H1 (cell line): Measurements from ENCODE around the gene ZYX. TPM values are rescaled to one million over a fixed set of nuclear protein-coding genes. Genes with fewer than 3 reads are reported as not detected.

Source experiments
- CTCF ChIA-PET: fragments of 300-600 bp; sonication (Branson Sonifier 250); formaldehyde crosslinking; loops from one replicate; lab custom pipeline; 2021; ENCODE audit not compliant: partially characterized antibody; lab: Charles Lee
- POLR2A ChIA-PET: fragments of 300-600 bp; sonication (Branson Sonifier 250); formaldehyde crosslinking; loops from one replicate; lab custom pipeline; 2021; ENCODE audit warnings: inconsistent platforms; ENCODE audit not compliant: partially characterized antibody; lab: Charles Lee
- DNase-seq, 2 experiments: peaks; one replicate each; pipeline versions ENCODE4 v3.0.0 to v3.0.0-alpha.2; 2010 to 2022; ENCODE audit warnings: low spot score in 2 of 2, low read depth in 1 of 2, mixed read lengths in 1 of 2
- FAIRE-seq: peaks from 2 replicates; lab custom pipeline; 2011; peaks lifted over from hg19 to GRCh38; lab: Jason Lieb, UNC
- H2AFZ ChIP-seq: 2 replicates; pipeline ENCODE4 v1.8.1; 2012; ENCODE audit warnings: low read length, inconsistent platforms
- H2AK5ac ChIP-seq: 2 replicates; pipeline ENCODE4 v1.6.1; 2013; ENCODE audit warnings: low read depth, low read length
- H2BK120ac ChIP-seq: replicated peaks from 2 replicates; pipeline ENCODE3; 2013; ENCODE audit warnings: low read depth, low read length, inconsistent platforms
- H2BK12ac ChIP-seq: 2 replicates; pipeline ENCODE4 v1.6.1; 2013; ENCODE audit warnings: low read depth, low read length
- H2BK15ac ChIP-seq: 2 replicates; pipeline ENCODE4 v1.6.1; 2013; ENCODE audit warnings: low read length
- H2BK20ac ChIP-seq: 2 replicates; pipeline ENCODE4 v1.6.1; 2013; ENCODE audit warnings: low read length
- H2BK5ac ChIP-seq: 2 replicates; pipeline ENCODE4 v1.6.1; 2013; ENCODE audit warnings: low read depth, low read length
- H3K14ac ChIP-seq: 2 replicates; pipeline ENCODE4 v1.6.1; 2013; ENCODE audit warnings: inconsistent platforms; ENCODE audit not compliant: insufficient read length
- H3K18ac ChIP-seq: 2 replicates; pipeline ENCODE4 v1.6.1; 2013; ENCODE audit warnings: low read length; ENCODE audit errors: extremely low read depth
- H3K23ac ChIP-seq: 2 replicates; pipeline ENCODE4 v1.6.1; 2013; ENCODE audit warnings: inconsistent platforms; ENCODE audit not compliant: insufficient read length
- H3K23me2 ChIP-seq: 2 replicates; pipeline ENCODE4 v1.6.1; 2013; ENCODE audit warnings: low read depth, low read length
- H3K27ac ChIP-seq: 2 replicates; pipeline ENCODE4 v1.6.1; 2011; ENCODE audit warnings: low read depth, low read length, inconsistent platforms
- H3K27me3 ChIP-seq, 4 experiments: replicated peaks in 1 of 4; 1 replicate in 1 of 4; 2 replicates in 3 of 4; pipeline versions ENCODE4 v1.6.1 to v1.8.1; 2011 to 2013; ENCODE audit warnings: low read length in 3 of 4, mild to moderate bottlenecking in 3 of 4, inconsistent platforms in 2 of 4, mixed read lengths in 2 of 4, moderate library complexity in 1 of 4; ENCODE audit not compliant: control insufficient read depth in 3 of 4, insufficient read depth in 3 of 4; ENCODE audit errors: extremely low read depth in 1 of 4
- H3K36me3 ChIP-seq, 4 experiments: 2 replicates each; pipeline versions ENCODE4 v1.6.1 to v1.8.1; 2011 to 2013; ENCODE audit warnings: mild to moderate bottlenecking in 4 of 4, low read length in 3 of 4, moderate library complexity in 2 of 4, control low read depth in 1 of 4, inconsistent platforms in 1 of 4; ENCODE audit not compliant: insufficient read depth in 4 of 4, control insufficient read depth in 2 of 4
- H3K4ac ChIP-seq: replicated peaks from 2 replicates; pipeline ENCODE3; 2013; ENCODE audit warnings: low read length, low read depth, mixed read lengths, inconsistent platforms; ENCODE audit not compliant: insufficient read length
- H3K4me1 ChIP-seq, 4 experiments: replicated peaks in 1 of 4; 1 replicate in 1 of 4; 2 replicates in 3 of 4; pipeline versions ENCODE4 v1.6.1 to v1.8.1; 2011 to 2013; ENCODE audit warnings: low read length in 3 of 4, inconsistent platforms in 2 of 4, mixed read lengths in 1 of 4; ENCODE audit not compliant: insufficient read depth in 4 of 4, control insufficient read depth in 3 of 4
- H3K4me2 ChIP-seq, 2 experiments: 2 replicates each; pipeline versions ENCODE4 v1.6.1 to v1.8.1; 2011 to 2013; ENCODE audit warnings: low read depth in 2 of 2, low read length in 2 of 2, control low read depth in 1 of 2, inconsistent platforms in 1 of 2, mild to moderate bottlenecking in 1 of 2; ENCODE audit not compliant: insufficient read depth in 1 of 2
- H3K4me3 ChIP-seq, 4 experiments: fragments of 200-600, 300-600 bp in 1 of 4; sonication (generic), shearing (Covaris generic), sonication (Bioruptor Twin) in 1 of 4; 2 replicates each; pipeline versions ENCODE4 v1.5.1 to v1.8.1; 2011 to 2016; ENCODE audit warnings: low read length in 4 of 4, low read depth in 3 of 4, control low read depth in 2 of 4, inconsistent platforms in 2 of 4, mild to moderate bottlenecking in 2 of 4, mixed read lengths in 1 of 4, moderate library complexity in 1 of 4; ENCODE audit not compliant: insufficient read depth in 2 of 4; ENCODE audit errors: extremely low read depth in 1 of 4
- H3K56ac ChIP-seq: replicated peaks from 2 replicates; pipeline ENCODE3; 2013; ENCODE audit warnings: low read depth, mild to moderate bottlenecking, mixed read lengths, low read length, inconsistent platforms; ENCODE audit not compliant: insufficient read length
- H3K79me1 ChIP-seq: 2 replicates; pipeline ENCODE4 v1.6.1; 2013; ENCODE audit warnings: low read depth, low read length, control low read depth
- H3K79me2 ChIP-seq, 2 experiments: 2 replicates each; pipeline versions ENCODE4 v1.6.1 to v1.8.1; 2012 to 2013; ENCODE audit warnings: low read length in 2 of 2, mild to moderate bottlenecking in 2 of 2, inconsistent platforms in 1 of 2; ENCODE audit not compliant: insufficient read depth in 2 of 2, control insufficient read depth in 1 of 2
- H3K9ac ChIP-seq, 4 experiments: replicated peaks in 1 of 4; 1 replicate in 1 of 4; 2 replicates in 3 of 4; pipeline versions ENCODE4 v1.6.1 to v1.8.1; 2011 to 2013; ENCODE audit warnings: low read depth in 3 of 4, low read length in 3 of 4, control low read depth in 2 of 4, mild to moderate bottlenecking in 2 of 4, moderate library complexity in 2 of 4, inconsistent platforms in 1 of 4; ENCODE audit errors: extremely low read depth in 1 of 4
- H3K9me3 ChIP-seq, 2 experiments: 2 replicates each; pipeline versions ENCODE4 v1.6.1 to v1.8.1; 2012 to 2013; ENCODE audit warnings: mild to moderate bottlenecking in 2 of 2, moderate library complexity in 2 of 2, control low read depth in 1 of 2, inconsistent platforms in 1 of 2, low read depth in 1 of 2, low read length in 1 of 2, mixed read lengths in 1 of 2; ENCODE audit not compliant: insufficient read depth in 2 of 2
- H4K20me1 ChIP-seq, 2 experiments: replicated peaks in 1 of 2; 2 replicates each; pipeline versions ENCODE3 to v1.8.1; 2011 to 2013; ENCODE audit warnings: inconsistent platforms in 2 of 2, low read length in 2 of 2, mild to moderate bottlenecking in 1 of 2; ENCODE audit not compliant: insufficient read depth in 2 of 2, control insufficient read depth in 1 of 2
- H4K5ac ChIP-seq: 2 replicates; pipeline ENCODE4 v1.6.1; 2013; ENCODE audit warnings: low read length, low read depth, mixed read lengths, inconsistent platforms; ENCODE audit not compliant: insufficient read length
- H4K8ac ChIP-seq: 2 replicates; pipeline ENCODE4 v1.8.0; 2013; ENCODE audit warnings: mild to moderate bottlenecking, moderate library complexity, low read length, inconsistent platforms; ENCODE audit not compliant: insufficient read depth; ENCODE audit errors: extremely low read depth
- H4K91ac ChIP-seq: replicated peaks from 2 replicates; pipeline ENCODE3; 2013; ENCODE audit warnings: low read length, mixed read lengths, inconsistent platforms; ENCODE audit not compliant: insufficient read length
- CHD2 ChIP-seq: IDR thresholded peaks from 2 replicates; pipeline ENCODE4 v1.6.1; 2012; ENCODE audit warnings: low read length, improper control_type of control experiment
- KDM4A ChIP-seq: IDR thresholded peaks from one replicate; pipeline ENCODE4 v1.7.1; 2012; ENCODE audit warnings: low read depth, mild to moderate bottlenecking, moderate library complexity, low read length, inconsistent platforms; ENCODE audit not compliant: severe bottlenecking
- SIN3A ChIP-seq, 2 experiments: IDR thresholded peaks in 1 of 2; conservative IDR thresholded peaks in 1 of 2; 2 replicates each; pipeline ENCODE4 v1.6.1; 2011 to 2012; ENCODE audit warnings: low read length in 2 of 2, improper control_type of control experiment in 1 of 2, low read depth in 1 of 2, mild to moderate bottlenecking in 1 of 2
- WGBS, 2 experiments: shearing (Covaris generic) in 1 of 2; methylation state at CpG; one replicate each; pipeline versions ENCODE4 v1.1.6 to v1.1.7; 2013 to 2015; ENCODE audit warnings: low lambda C conversion rate in 2 of 2, mixed read lengths in 2 of 2, inconsistent platforms in 1 of 2, low coverage in 1 of 2, missing lambda C conversion rate in 1 of 2; ENCODE audit not compliant: insufficient replicate concordance in 2 of 2, insufficient coverage in 1 of 2, insufficient read length in 1 of 2; ENCODE audit errors: extremely low coverage in 1 of 2, missing lambda C conversion rate in 1 of 2; 5-methylcytosine and 5-hydroxymethylcytosine counted together
- polyA plus RNA-seq, 7 experiments: library from polyadenylated mRNA; depleted of rRNA in 3 of 7; stranded (reverse) in 5 of 7; unstranded in 2 of 7; fragments of >200 nt in 5 of 7; fragments of 200-250 nt in 2 of 7; gene quantifications; 1 replicate in 5 of 7; 2 replicates in 1 of 7; 4 replicates in 1 of 7; pipeline versions ENCODE4 v1.2.1 to v1.2.3, GENCODE V29; 2011 to 2013; ENCODE audit warnings: missing spikeins in 2 of 7, mixed read lengths in 2 of 7
- total RNA-seq: library from RNA; stranded (reverse); fragmentation: NEBNext Ultra II Directional; extraction: Animal tissue kit (Norgen Biotek cat#: 25700); gene quantifications from 2 replicates; pipeline ENCODE4 v1.2.1, GENCODE V29; 2021

ZYX gene
- total and polyA plus RNA-seq, 2 of the 8 experiments (the other 6 are each of a cell fraction or from before 2014, with no cell fraction given) = 40.6 to 159 TPM

- no peaks in the 10 kb centered on the region for H3K9me3 ChIP-seq
- no peak overlapping the region for H3K56ac ChIP-seq
- H2BK120ac ChIP-seq = no peak overlapping the region
- no peak overlapping the region for H2BK20ac ChIP-seq
- H3K36me3 ChIP-seq = no peaks in the 10 kb centered on the region
- H2BK12ac ChIP-seq = no peak overlapping the region
- no peak for FAIRE-seq
- no peaks in the 10 kb centered on the region for H3K79me2 ChIP-seq
- no peak overlapping the region for H3K14ac ChIP-seq
- TF ChIP-seq CHD2 (no peak), KDM4A (no peak), SIN3A (conservative IDR thresholded peaks at IDR 0.05 in 1 of 2, IDR thresholded peaks at IDR 0.05 in 1 of 2; ENCODE audit: low read depth in 1 of 2, low read length in 2 of 2) (no peak)
- H2AK5ac ChIP-seq = no peak overlapping the region
- no peak overlapping the region; the same call in 1 of the 2 replicates for H2AFZ ChIP-seq
- no peak overlapping the region for H4K8ac ChIP-seq
- no peaks in the 10 kb centered on the region for H3K79me1 ChIP-seq
- H3K18ac ChIP-seq = no peak overlapping the region
- no peaks in the 10 kb centered on the region for H3K4me1 ChIP-seq
- ChIA-PET POLR2A (interaction anchor here (1.3 kb wide), 1 partner anchor 29 kb away, joined by 4 read pairs; no protein-coding TSS in a partner anchor), CTCF (interaction anchor here (1.1 kb wide), 1 partner anchor 15 kb away, joined by 3 read pairs; no protein-coding TSS in a partner anchor)
- 91 to 100% methylated on average over 1 to 10 of the region's 10 CpGs for WGBS, 2 experiments
- no peak for DNase-seq
- H3K4ac ChIP-seq = no peak overlapping the region
- no peak overlapping the region for H3K9ac ChIP-seq
- H2BK15ac ChIP-seq = no peak overlapping the region
- H3K4me2 ChIP-seq = no peak overlapping the region
- H3K23me2 ChIP-seq = peaks cover 2% of the 10 kb centered on the region; the same call in 1 of the 2 replicates
- no peak overlapping the region for H3K27ac ChIP-seq
- no peak overlapping the region for H4K91ac ChIP-seq
- H4K20me1 ChIP-seq = no peaks in the 10 kb centered on the region
- H2BK5ac ChIP-seq = no peak overlapping the region
- H3K23ac ChIP-seq = no peak overlapping the region
- H3K27me3 ChIP-seq = no peaks in the 10 kb centered on the region
- H3K4me3 ChIP-seq = no peak overlapping the region
- H4K5ac ChIP-seq = no peak overlapping the region
These were observed 48.9 kb downstream of the ZYX start for GRCh38 chr7:143429770-143430698.
